ENCODE data around the gene RACK1. TPM values are rescaled to one million over a fixed set of nuclear protein-coding genes. Genes with fewer than 3 reads are reported as not detected.
A peak's percentile ranks its signal among the peaks of the same experiment; 100 is the strongest.

The RACK1 gene
- total and polyA plus RNA-seq, 2 of the 13 experiments (the other 11 are each of a cell fraction or from before 2014, with no cell fraction given), result 2,514 to 6,141 TPM

DNA sequence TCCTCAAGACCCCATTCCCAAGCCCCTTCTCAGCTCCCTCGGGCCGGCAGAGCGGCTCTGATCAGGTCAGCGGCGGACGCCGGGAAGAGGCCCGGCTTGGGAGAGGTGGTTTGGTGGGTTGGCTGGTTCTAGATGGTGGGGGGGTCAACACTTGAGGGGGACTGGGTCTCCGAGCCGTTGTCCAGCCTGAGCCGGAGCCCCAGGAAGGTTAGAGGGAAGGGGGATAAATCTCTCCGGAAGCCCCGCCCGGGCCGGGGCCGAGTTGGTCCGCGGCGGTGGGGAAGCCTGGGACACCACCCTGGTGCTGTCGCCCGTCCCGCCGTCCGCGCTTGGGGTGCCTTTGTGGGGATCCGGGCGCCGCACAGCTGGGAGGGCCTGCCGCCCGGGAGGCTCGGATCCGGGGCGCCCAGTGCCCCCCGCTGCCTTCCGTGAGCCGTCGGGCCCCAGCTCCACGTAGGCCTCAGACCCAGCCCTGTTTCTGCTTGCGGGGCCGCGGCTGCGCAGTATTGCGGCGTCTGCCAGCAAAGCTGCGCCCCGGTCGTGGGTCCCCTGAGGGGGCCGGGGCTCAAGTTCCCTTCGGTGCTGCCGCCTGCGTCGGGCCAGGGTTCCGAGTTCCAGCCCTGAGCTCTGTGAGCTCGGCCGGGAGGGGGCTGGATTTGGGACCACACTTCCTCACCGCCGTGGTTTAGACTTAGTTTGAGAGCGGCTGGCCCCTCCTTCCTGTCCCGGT is 17.8 kb upstream of the RACK1 start (continued):
- TF ChIP-seq ZNF816 (CRISPR knock-in tag; IDR thresholded peaks at IDR 0.05; ENCODE audit: borderline replicate concordance), result no peak; the same call in 1 of the 2 replicates
- no peak for TF ChIP-seq JUN (CRISPR knock-in tag; IDR thresholded peaks at IDR 0.05)
- TF ChIP-seq ZFY (CRISPR knock-in tag; IDR thresholded peaks at IDR 0.05), result peak; percentile 98
- 0 out of 2 replicates have a peak, but pooled peaks have one; percentile 14 for TF ChIP-seq MEIS2 (CRISPR knock-in tag; IDR thresholded peaks at IDR 0.05)
- TF ChIP-seq, protein P1, sequence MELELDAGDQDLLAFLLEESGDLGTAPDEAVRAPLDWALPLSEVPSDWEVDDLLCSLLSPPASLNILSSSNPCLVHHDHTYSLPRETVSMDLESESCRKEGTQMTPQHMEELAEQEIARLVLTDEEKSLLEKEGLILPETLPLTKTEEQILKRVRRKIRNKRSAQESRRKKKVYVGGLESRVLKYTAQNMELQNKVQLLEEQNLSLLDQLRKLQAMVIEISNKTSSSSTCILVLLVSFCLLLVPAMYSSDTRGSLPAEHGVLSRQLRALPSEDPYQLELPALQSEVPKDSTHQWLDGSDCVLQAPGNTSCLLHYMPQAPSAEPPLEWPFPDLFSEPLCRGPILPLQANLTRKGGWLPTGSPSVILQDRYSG (CRISPR knock-in tag; IDR thresholded peaks at IDR 0.05), result peak; percentile 66; the same call in 1 of the 2 replicates
- TF ChIP-seq ZNF782 (CRISPR knock-in tag; IDR thresholded peaks at IDR 0.05; ENCODE audit: borderline replicate concordance), result no peak
- no peak for TF ChIP-seq PHF5A (CRISPR knock-in tag; IDR thresholded peaks at IDR 0.05; ENCODE audit: low read depth, unreplicated experiment)
- TF ChIP-seq, protein P2, sequence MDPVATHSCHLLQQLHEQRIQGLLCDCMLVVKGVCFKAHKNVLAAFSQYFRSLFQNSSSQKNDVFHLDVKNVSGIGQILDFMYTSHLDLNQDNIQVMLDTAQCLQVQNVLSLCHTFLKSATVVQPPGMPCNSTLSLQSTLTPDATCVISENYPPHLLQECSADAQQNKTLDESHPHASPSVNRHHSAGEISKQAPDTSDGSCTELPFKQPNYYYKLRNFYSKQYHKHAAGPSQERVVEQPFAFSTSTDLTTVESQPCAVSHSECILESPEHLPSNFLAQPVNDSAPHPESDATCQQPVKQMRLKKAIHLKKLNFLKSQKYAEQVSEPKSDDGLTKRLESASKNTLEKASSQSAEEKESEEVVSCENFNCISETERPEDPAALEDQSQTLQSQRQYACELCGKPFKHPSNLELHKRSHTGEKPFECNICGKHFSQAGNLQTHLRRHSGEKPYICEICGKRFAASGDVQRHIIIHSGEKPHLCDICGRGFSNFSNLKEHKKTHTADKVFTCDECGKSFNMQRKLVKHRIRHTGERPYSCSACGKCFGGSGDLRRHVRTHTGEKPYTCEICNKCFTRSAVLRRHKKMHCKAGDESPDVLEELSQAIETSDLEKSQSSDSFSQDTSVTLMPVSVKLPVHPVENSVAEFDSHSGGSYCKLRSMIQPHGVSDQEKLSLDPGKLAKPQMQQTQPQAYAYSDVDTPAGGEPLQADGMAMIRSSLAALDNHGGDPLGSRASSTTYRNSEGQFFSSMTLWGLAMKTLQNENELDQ (CRISPR knock-in tag; IDR thresholded peaks at IDR 0.05; ENCODE audit: borderline replicate concordance), result no peak
- TF ChIP-seq PHF21A (CRISPR knock-in tag; IDR thresholded peaks at IDR 0.05), result peak; percentile 38
- TF ChIP-seq ZNF33A (CRISPR knock-in tag; IDR thresholded peaks at IDR 0.05; ENCODE audit: borderline replicate concordance), result 0 out of 2 replicates have a peak, but pooled peaks have one; percentile 57
- 0 out of 2 replicates have a peak, but pooled peaks have one; percentile 47 for TF ChIP-seq ZNF746 (CRISPR knock-in tag; IDR thresholded peaks at IDR 0.05)
- TF ChIP-seq, protein P3, sequence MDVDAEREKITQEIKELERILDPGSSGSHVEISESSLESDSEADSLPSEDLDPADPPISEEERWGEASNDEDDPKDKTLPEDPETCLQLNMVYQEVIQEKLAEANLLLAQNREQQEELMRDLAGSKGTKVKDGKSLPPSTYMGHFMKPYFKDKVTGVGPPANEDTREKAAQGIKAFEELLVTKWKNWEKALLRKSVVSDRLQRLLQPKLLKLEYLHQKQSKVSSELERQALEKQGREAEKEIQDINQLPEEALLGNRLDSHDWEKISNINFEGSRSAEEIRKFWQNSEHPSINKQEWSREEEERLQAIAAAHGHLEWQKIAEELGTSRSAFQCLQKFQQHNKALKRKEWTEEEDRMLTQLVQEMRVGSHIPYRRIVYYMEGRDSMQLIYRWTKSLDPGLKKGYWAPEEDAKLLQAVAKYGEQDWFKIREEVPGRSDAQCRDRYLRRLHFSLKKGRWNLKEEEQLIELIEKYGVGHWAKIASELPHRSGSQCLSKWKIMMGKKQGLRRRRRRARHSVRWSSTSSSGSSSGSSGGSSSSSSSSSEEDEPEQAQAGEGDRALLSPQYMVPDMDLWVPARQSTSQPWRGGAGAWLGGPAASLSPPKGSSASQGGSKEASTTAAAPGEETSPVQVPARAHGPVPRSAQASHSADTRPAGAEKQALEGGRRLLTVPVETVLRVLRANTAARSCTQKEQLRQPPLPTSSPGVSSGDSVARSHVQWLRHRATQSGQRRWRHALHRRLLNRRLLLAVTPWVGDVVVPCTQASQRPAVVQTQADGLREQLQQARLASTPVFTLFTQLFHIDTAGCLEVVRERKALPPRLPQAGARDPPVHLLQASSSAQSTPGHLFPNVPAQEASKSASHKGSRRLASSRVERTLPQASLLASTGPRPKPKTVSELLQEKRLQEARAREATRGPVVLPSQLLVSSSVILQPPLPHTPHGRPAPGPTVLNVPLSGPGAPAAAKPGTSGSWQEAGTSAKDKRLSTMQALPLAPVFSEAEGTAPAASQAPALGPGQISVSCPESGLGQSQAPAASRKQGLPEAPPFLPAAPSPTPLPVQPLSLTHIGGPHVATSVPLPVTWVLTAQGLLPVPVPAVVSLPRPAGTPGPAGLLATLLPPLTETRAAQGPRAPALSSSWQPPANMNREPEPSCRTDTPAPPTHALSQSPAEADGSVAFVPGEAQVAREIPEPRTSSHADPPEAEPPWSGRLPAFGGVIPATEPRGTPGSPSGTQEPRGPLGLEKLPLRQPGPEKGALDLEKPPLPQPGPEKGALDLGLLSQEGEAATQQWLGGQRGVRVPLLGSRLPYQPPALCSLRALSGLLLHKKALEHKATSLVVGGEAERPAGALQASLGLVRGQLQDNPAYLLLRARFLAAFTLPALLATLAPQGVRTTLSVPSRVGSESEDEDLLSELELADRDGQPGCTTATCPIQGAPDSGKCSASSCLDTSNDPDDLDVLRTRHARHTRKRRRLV (CRISPR knock-in tag; IDR thresholded peaks at IDR 0.05), result no peak
- TF ChIP-seq ZNF484 (CRISPR knock-in tag; IDR thresholded peaks at IDR 0.05; ENCODE audit: borderline replicate concordance, low read depth), result 0 out of 2 replicates have a peak, but pooled peaks have one; percentile 72
- 0 out of 2 replicates have a peak, but pooled peaks have one; percentile 46 for TF ChIP-seq FOXM1 (CRISPR knock-in tag; IDR thresholded peaks at IDR 0.05)
- TF ChIP-seq SMAD9 (CRISPR knock-in tag; IDR thresholded peaks at IDR 0.05), result no peak
- TF ChIP-seq ZNF883 (CRISPR knock-in tag; IDR thresholded peaks at IDR 0.05; ENCODE audit: not compliant biosample characterization), result peak; percentile 73
- TF ChIP-seq ZNF703 (CRISPR knock-in tag; IDR thresholded peaks at IDR 0.05; ENCODE audit: borderline replicate concordance), result peak; percentile 41; the same call in 1 of the 2 replicates
- peak; percentile 61; the same call in 1 of the 2 replicates for TF ChIP-seq GATAD1 (CRISPR knock-in tag; IDR thresholded peaks at IDR 0.05)

Data from HepG2 (cell line).